ENCODE measurements around the gene STXBP2.

STXBP2 gene

GRCh38 chr19:7602935-7603497, 33.9 kb upstream of the STXBP2 start:
- Histone ChIP-seq H3K4me1 (no peaks in the 10 kb centered on the region), H3K27ac (no peak overlapping the region), H3K4me3 (no peak overlapping the region), H3K9ac (no peak overlapping the region), H4K20me1 (peaks cover 9% of the 10 kb centered on the region), H3K36me3 (no peaks in the 10 kb centered on the region), H3K9me3 (peaks cover 7% of the 10 kb centered on the region; the same call in 1 of the 2 replicates), H3K4me2 (no peak overlapping the region), H3K27me3 (peaks cover 20% of the 10 kb centered on the region)
- TF ChIP-seq Cebpa-rat (IDR thresholded peaks at IDR 0.05): no peak

GRCh38 chr19:7603919-7604318, 33.0 kb upstream of the STXBP2 start:
- TF ChIP-seq Cebpa-rat (IDR thresholded peaks at IDR 0.05): no peak
- no peaks in the 10 kb centered on the region for H4K20me1 ChIP-seq

DNA sequence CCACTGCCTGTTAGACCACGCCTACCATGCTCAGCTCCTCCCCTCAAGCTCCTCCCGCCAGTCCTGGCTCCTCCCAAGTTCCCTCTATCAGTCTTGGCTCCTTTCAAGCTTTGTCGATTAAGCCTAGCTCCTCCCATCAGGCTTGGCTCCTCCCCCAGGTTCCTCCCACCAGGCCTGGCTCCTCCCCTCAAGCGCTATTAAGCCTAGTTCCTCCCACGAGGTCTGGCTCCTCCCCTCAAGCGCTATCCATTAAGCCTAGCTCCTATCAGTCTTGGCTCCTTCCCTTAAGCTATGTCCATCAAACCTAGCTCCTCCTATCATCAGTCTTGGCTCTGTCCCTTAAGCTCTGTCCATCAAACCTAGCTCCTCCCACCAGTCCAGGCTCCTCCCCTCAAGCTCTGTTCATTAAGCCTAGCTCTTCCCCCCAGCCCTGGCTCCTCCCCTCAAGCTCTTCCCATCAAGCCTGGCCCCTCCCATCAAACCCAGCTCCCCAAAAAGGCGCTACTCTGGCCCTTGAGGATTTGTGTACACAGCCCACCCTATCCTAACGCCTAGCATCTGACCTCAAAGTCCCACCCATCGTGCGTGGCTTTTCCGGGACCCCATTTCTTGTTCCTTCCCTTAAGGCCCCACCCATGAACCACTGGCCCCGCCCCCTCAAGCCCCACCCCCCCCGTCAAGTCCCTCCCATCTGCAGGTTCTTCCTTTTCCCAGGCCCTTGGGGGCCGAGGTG, 31.3 kb upstream of the STXBP2 start:
- no peaks in the 10 kb centered on the region for H3K36me3 ChIP-seq
- no peaks in the 10 kb centered on the region for H3K4me1 ChIP-seq
- H3K4me2 ChIP-seq: no peak overlapping the region
- H3K27ac ChIP-seq: no peak overlapping the region
- no peak overlapping the region for H3K9ac ChIP-seq
- no peaks in the 10 kb centered on the region for H4K20me1 ChIP-seq
- H3K9me3 ChIP-seq: peaks cover 7% of the 10 kb centered on the region; the same call in 1 of the 2 replicates
- TF ChIP-seq Cebpa-rat (IDR thresholded peaks at IDR 0.05): no peak
- peaks cover 10% of the 10 kb centered on the region; the same call in 1 of the 2 replicates for H3K27me3 ChIP-seq
- no peak overlapping the region for H3K4me3 ChIP-seq

More at GRCh38 chr19:7603919-7604318, 33.0 kb upstream of the STXBP2 start:
- H3K9me3 ChIP-seq: peaks cover 7% of the 10 kb centered on the region; the same call in 1 of the 2 replicates
- no peaks in the 10 kb centered on the region for H3K36me3 ChIP-seq
- H3K4me1 ChIP-seq: no peaks in the 10 kb centered on the region
- H3K27ac ChIP-seq: no peak overlapping the region
- H3K4me2 ChIP-seq: no peak overlapping the region
- H3K27me3 ChIP-seq: peaks cover 11% of the 10 kb centered on the region
- H3K9ac ChIP-seq: no peak overlapping the region
- H3K4me3 ChIP-seq: no peak overlapping the region

GRCh38 chr19:7606289-7606688, 30.6 kb upstream of the STXBP2 start:
- no peak overlapping the region for H3K9ac ChIP-seq
- peaks cover 7% of the 10 kb centered on the region; the same call in 1 of the 2 replicates for H3K9me3 ChIP-seq
- H4K20me1 ChIP-seq: no peaks in the 10 kb centered on the region
- H3K4me1 ChIP-seq: no peaks in the 10 kb centered on the region
- peaks cover 10% of the 10 kb centered on the region; the same call in 1 of the 2 replicates for H3K27me3 ChIP-seq
- no peaks in the 10 kb centered on the region for H3K36me3 ChIP-seq
- TF ChIP-seq Cebpa-rat (IDR thresholded peaks at IDR 0.05): no peak
- no peak overlapping the region for H3K4me3 ChIP-seq
- no peak overlapping the region for H3K4me2 ChIP-seq
- H3K27ac ChIP-seq: no peak overlapping the region

DNA sequence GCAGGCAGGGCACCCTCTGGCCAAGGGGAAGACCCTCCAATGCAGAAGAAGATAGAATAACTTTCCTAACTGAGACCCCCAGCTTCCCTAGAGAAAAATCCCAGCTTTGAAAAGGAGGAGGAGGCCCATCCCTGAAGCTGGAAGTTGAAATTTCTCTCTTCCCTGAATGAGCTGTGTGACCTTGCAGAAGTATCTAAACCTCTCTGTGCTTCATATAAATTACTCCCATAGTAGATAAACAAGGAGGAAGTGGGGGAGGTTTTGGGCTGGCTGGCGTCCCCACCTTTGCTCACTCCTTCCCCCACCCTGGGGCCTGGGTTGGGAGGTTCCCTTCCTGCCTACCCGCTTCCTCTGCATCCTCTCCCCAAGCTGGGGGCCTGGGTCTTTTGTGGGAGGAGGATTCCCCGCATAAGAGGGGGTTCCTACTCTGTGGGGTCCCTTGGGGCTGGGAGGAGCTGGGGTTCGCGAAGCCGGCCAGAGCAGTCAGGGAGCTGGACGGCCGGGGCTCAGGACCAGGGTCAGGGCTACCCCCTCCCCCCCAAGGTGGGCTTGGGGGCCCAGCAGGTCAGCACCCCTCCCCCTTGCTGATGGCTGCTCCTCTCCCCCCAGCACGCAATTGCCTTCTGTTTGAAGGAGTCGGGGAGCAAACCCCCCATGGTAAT, 29.6 kb upstream of the STXBP2 start:
- H3K36me3 ChIP-seq: no peaks in the 10 kb centered on the region
- no peak overlapping the region for H3K4me3 ChIP-seq
- no peak for TF ChIP-seq Cebpa-rat (IDR thresholded peaks at IDR 0.05)
- peaks cover 7% of the 10 kb centered on the region; the same call in 1 of the 2 replicates for H3K27me3 ChIP-seq
- H3K9me3 ChIP-seq: peaks cover 7% of the 10 kb centered on the region; the same call in 1 of the 2 replicates
- H3K4me2 ChIP-seq: no peak overlapping the region
- no peak overlapping the region for H3K9ac ChIP-seq
- H3K27ac ChIP-seq: no peak overlapping the region
- 0 out of 2 replicates have a peak, but pooled peaks cover 5% of the 10 kb centered on the region for H4K20me1 ChIP-seq
- H3K4me1 ChIP-seq: no peaks in the 10 kb centered on the region

GRCh38 chr19:7607874-7608560, 28.9 kb upstream of the STXBP2 start:
- Histone ChIP-seq H3K4me1 (no peaks in the 10 kb centered on the region), H3K9me3 (peaks cover 7% of the 10 kb centered on the region; the same call in 1 of the 2 replicates), H3K4me2 (no peak overlapping the region), H3K27me3 (peaks cover 4% of the 10 kb centered on the region; the same call in 1 of the 2 replicates), H4K20me1 (0 out of 2 replicates have a peak, but pooled peaks cover 5% of the 10 kb centered on the region), H3K36me3 (no peaks in the 10 kb centered on the region), H3K4me3 (no peak overlapping the region), H3K27ac (no peak overlapping the region), H3K9ac (no peak overlapping the region)
- TF ChIP-seq Cebpa-rat (IDR thresholded peaks at IDR 0.05): no peak

GRCh38 chr19:7610491-7611240, 26.2 kb upstream of the STXBP2 start:
- H3K4me1 ChIP-seq: no peaks in the 10 kb centered on the region
- H3K9ac ChIP-seq: no peak overlapping the region
- no peak overlapping the region for H3K4me2 ChIP-seq
- TF ChIP-seq Cebpa-rat (IDR thresholded peaks at IDR 0.05): no peak
- peaks cover 1% of the 10 kb centered on the region; the same call in 1 of the 2 replicates for H3K9me3 ChIP-seq
- H4K20me1 ChIP-seq: 0 out of 2 replicates have a peak, but pooled peaks cover 5% of the 10 kb centered on the region
- H3K27me3 ChIP-seq: no peaks in the 10 kb centered on the region
- H3K36me3 ChIP-seq: no peaks in the 10 kb centered on the region
- no peak overlapping the region for H3K4me3 ChIP-seq
- no peak overlapping the region for H3K27ac ChIP-seq

GRCh38 chr19:7611541-7612279, 25.2 kb upstream of the STXBP2 start:
- Histone ChIP-seq H3K9ac (no peak overlapping the region), H3K36me3 (peaks cover 5% of the 10 kb centered on the region; the same call in 1 of the 2 replicates), H3K9me3 (no peaks in the 10 kb centered on the region), H3K4me3 (no peak overlapping the region), H3K4me2 (no peak overlapping the region), H3K4me1 (no peaks in the 10 kb centered on the region), H4K20me1 (0 out of 2 replicates have a peak, but pooled peaks cover 5% of the 10 kb centered on the region), H3K27me3 (no peaks in the 10 kb centered on the region), H3K27ac (no peak overlapping the region)
- TF ChIP-seq Cebpa-rat (IDR thresholded peaks at IDR 0.05): no peak

Measured in BLaER1 (cell line).